Osteocyte (in vitro differentiated cells): ENCODE data around the gene CNTN1. TPM values are rescaled to one million over a fixed set of nuclear protein-coding genes. Genes with fewer than 3 reads are reported as not detected.

Experiments used
- DNase-seq: peaks from one replicate; pipeline ENCODE4 v3.0.0; 2021; ENCODE audit warnings: mixed read lengths; ENCODE audit not compliant: unreplicated experiment; ENCODE audit errors: extremely low spot score
- H3K27ac Mint-ChIP-seq: one replicate; pipeline ENCODE4 v1.8.0; 2021; ENCODE audit warnings: mild to moderate bottlenecking, mixed read lengths; ENCODE audit not compliant: unreplicated experiment
- H3K27me3 Mint-ChIP-seq: one replicate; pipeline ENCODE4 v1.8.0; 2021; ENCODE audit warnings: mixed read lengths; ENCODE audit not compliant: unreplicated experiment
- H3K36me3 Mint-ChIP-seq: one replicate; pipeline ENCODE4 v1.8.0; 2021; ENCODE audit warnings: mixed read lengths; ENCODE audit not compliant: unreplicated experiment
- H3K4me1 Mint-ChIP-seq: one replicate; pipeline ENCODE4 v1.8.0; 2021; ENCODE audit warnings: mixed read lengths; ENCODE audit not compliant: unreplicated experiment
- H3K4me3 Mint-ChIP-seq: one replicate; pipeline ENCODE4 v1.8.0; 2021; ENCODE audit warnings: mild to moderate bottlenecking, moderate library complexity, mixed read lengths; ENCODE audit not compliant: unreplicated experiment
- H3K9me3 Mint-ChIP-seq: one replicate; pipeline ENCODE4 v1.8.0; 2021; ENCODE audit warnings: mixed read lengths; ENCODE audit not compliant: unreplicated experiment
- total RNA-seq: library from RNA; stranded (reverse); gene quantifications from 2 replicates; pipeline ENCODE4 v1.2.1, GENCODE V29; 2021
- TF ChIP-seq, protein P1 (sequence below): fragments of 200-600 bp; sonication (generic); IDR thresholded peaks from 2 replicates; pipeline ENCODE4 v1.5.0; 2021; ENCODE audit warnings: antibody characterized with exemption, mild to moderate bottlenecking, moderate library complexity

Gene CNTN1
- total RNA-seq, 1 donor from 2014 or later: 1.8 TPM

DNA sequence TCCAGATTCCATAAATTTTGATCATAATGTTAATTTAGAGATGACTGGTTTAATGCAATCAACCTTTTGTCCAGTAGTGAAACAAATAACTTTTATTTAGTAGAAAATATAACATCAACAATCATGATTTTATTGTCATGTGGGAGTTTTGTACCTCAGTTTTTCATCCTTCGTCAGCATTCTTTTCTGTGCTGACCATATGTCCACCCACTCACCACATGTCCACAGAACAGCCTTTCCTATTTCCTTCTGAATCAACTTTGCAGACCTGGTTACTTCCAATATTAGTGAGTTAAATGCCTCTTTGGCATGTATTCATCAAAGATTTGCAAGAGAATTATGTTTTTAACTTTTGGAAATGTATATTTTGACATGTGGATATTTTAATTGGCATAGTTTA is 36.8 kb upstream of the CNTN1 start:
- Mint-ChIP-seq H3K27ac (no peak overlapping the region), H3K36me3 (no peaks in the 10 kb centered on the region), H3K27me3 (no peaks in the 10 kb centered on the region), H3K4me1 (no peaks in the 10 kb centered on the region), H3K9me3 (no peaks in the 10 kb centered on the region), H3K4me3 (no peak overlapping the region)
- DNase-seq: no peak
- TF ChIP-seq, protein P1, sequence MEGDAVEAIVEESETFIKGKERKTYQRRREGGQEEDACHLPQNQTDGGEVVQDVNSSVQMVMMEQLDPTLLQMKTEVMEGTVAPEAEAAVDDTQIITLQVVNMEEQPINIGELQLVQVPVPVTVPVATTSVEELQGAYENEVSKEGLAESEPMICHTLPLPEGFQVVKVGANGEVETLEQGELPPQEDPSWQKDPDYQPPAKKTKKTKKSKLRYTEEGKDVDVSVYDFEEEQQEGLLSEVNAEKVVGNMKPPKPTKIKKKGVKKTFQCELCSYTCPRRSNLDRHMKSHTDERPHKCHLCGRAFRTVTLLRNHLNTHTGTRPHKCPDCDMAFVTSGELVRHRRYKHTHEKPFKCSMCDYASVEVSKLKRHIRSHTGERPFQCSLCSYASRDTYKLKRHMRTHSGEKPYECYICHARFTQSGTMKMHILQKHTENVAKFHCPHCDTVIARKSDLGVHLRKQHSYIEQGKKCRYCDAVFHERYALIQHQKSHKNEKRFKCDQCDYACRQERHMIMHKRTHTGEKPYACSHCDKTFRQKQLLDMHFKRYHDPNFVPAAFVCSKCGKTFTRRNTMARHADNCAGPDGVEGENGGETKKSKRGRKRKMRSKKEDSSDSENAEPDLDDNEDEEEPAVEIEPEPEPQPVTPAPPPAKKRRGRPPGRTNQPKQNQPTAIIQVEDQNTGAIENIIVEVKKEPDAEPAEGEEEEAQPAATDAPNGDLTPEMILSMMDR: no peak

DNA sequence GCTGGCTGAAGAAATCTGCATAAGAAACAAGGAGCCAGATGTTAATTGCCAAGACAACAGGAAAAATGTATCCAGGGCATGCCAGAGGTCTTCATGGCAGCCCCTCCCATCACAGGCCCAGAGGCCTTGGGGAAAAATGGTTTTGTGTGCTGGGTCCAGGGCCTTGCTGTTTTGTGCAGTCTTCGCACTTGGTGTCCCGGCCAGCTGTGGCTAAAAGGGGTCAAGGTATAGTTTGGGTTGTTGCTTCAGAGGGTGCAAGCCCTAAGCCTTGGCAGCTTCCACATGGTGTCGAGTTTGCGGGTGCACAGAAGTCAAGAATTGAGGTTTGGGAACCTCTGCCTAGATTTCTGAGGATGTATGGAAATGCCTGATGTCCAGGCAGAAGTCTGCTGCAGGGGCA is 29.9 kb upstream of the CNTN1 start:
- Mint-ChIP-seq H3K36me3 (no peaks in the 10 kb centered on the region), H3K27ac (no peak overlapping the region), H3K4me1 (no peaks in the 10 kb centered on the region), H3K27me3 (no peaks in the 10 kb centered on the region), H3K4me3 (no peak overlapping the region), H3K9me3 (no peaks in the 10 kb centered on the region)
- TF ChIP-seq, protein P1: no peak
- no peak for DNase-seq

DNA sequence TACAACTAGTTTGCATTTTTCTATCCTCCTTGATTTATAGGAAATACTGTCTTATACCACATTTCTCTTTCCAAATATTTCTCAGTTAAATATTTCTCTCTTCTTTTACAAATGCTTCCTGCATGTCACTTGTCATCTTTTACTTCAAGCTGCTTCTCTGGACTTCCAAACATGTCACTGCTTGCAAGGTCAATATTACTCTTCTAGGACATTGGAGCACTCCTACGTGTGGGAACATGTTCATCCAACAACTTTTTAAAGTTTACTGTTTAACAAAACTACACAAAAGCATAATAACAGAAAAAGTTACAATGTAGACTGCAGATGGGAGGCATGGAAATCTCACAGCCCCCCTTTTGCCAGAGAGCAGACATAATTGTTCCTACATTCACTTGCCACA is 28.5 kb upstream of the CNTN1 start:
- TF ChIP-seq, protein P1: no peak
- Mint-ChIP-seq H3K27ac (no peak overlapping the region), H3K9me3 (no peaks in the 10 kb centered on the region), H3K4me1 (no peaks in the 10 kb centered on the region), H3K36me3 (no peaks in the 10 kb centered on the region), H3K27me3 (no peaks in the 10 kb centered on the region), H3K4me3 (no peak overlapping the region)
- no peak for DNase-seq

DNA sequence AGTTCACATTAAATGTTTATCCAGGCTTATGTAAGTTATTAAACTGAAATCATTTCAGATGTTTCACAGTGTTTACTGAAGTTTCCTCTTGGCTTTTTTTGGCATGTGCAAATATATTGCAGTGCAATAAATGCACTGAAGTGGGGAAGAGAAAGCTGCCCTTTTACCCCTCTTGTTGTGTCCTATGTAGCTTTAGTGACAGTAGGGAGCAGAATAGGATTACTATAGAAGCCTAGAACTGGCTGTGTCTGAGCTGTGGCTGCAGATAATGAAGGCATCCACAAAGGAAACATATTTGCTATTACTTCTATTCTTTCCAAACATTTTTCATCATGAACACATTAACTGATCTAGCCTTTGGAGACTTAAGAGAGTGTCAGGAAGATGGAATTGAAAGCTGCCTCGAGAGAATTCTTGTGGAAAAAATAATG is 24.1 kb upstream of the CNTN1 start:
- H3K27me3 Mint-ChIP-seq: peaks cover 2% of the 10 kb centered on the region
- no peak overlapping the region for H3K27ac Mint-ChIP-seq
- no peak overlapping the region for H3K4me3 Mint-ChIP-seq
- H3K9me3 Mint-ChIP-seq: no peaks in the 10 kb centered on the region
- no peaks in the 10 kb centered on the region for H3K36me3 Mint-ChIP-seq
- no peaks in the 10 kb centered on the region for H3K4me1 Mint-ChIP-seq
- no peak for DNase-seq
- TF ChIP-seq, protein P1: no peak

DNA sequence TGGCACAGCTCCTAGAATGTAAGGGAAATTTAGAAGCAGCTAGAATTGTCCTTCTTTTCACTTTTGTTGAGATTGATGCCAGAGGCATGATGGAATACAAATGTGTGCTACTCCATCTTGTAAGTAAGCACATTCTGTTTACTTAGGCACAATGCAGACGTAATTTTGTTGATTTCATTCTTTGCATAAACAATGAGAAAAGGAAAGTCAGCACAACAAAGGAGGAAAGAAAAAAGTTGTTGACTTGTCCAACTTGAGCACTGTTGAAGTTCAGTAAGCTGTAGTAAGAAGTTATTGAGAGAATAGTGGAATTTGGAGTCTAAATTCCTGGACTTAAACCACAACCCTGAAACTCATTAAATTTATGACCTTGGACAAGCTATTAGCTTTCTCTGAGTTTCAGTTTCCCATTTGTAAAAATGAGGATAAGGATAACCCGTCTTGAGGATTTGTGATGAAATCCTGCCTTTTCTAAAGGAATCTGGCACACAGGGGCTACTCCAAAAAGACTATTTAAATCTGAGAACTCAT is 19.4 kb upstream of the CNTN1 start:
- no peaks in the 10 kb centered on the region for H3K36me3 Mint-ChIP-seq
- H3K27me3 Mint-ChIP-seq: peaks cover 6% of the 10 kb centered on the region
- TF ChIP-seq, protein P1: no peak
- no peaks in the 10 kb centered on the region for H3K4me1 Mint-ChIP-seq
- no peak overlapping the region for H3K27ac Mint-ChIP-seq
- no peak overlapping the region for H3K4me3 Mint-ChIP-seq
- DNase-seq: no peak
- H3K9me3 Mint-ChIP-seq: peaks cover 4% of the 10 kb centered on the region
